ENCODE data around the gene CHRM5.

CHRM5 gene, protein sequence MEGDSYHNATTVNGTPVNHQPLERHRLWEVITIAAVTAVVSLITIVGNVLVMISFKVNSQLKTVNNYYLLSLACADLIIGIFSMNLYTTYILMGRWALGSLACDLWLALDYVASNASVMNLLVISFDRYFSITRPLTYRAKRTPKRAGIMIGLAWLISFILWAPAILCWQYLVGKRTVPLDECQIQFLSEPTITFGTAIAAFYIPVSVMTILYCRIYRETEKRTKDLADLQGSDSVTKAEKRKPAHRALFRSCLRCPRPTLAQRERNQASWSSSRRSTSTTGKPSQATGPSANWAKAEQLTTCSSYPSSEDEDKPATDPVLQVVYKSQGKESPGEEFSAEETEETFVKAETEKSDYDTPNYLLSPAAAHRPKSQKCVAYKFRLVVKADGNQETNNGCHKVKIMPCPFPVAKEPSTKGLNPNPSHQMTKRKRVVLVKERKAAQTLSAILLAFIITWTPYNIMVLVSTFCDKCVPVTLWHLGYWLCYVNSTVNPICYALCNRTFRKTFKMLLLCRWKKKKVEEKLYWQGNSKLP

DNA sequence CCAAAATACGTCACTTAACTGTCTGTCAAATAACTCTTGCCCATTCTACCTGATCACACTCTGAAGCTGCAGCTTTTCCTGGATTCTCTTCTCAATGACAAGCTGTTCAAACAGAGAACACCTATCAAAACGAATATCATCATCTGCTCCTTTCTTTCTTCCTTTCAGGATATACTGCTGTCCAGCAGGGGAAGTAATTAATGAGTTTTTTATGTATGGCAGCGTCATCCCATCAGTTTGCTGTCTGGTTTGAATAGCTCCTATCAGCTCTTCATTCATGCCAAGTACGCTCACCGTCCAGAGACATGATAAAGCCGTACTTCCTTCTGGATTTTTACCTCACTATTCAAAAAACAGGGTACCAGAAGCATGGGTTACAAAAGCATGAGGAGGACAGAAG lies at the start of gene CHRM5:
Gene CHRM5, plus strand, starts transcription at position 274 of the 400 bp plus-strand sequence. CDS start 94,221 bp downstream, outside the sequence.
- Histone ChIP-seq H3K4me3 (ENCODE audit: low read depth, low read length) (no peak within 1 kb of the TSS), H3K36me3 (replicated peaks) (no peaks in the 10 kb centered on the region), H3K27me3 (replicated peaks) (no peaks in the 10 kb centered on the region), H3K27ac (no peak within 1 kb of the TSS)
- no peak for DNase-seq
- in situ Hi-C loops (cut with HindIII; ENCODE audit: low pct_ligation_motif_present, low sequenced_read_pairs): no loop called here
- TF ChIP-seq, protein P1, sequence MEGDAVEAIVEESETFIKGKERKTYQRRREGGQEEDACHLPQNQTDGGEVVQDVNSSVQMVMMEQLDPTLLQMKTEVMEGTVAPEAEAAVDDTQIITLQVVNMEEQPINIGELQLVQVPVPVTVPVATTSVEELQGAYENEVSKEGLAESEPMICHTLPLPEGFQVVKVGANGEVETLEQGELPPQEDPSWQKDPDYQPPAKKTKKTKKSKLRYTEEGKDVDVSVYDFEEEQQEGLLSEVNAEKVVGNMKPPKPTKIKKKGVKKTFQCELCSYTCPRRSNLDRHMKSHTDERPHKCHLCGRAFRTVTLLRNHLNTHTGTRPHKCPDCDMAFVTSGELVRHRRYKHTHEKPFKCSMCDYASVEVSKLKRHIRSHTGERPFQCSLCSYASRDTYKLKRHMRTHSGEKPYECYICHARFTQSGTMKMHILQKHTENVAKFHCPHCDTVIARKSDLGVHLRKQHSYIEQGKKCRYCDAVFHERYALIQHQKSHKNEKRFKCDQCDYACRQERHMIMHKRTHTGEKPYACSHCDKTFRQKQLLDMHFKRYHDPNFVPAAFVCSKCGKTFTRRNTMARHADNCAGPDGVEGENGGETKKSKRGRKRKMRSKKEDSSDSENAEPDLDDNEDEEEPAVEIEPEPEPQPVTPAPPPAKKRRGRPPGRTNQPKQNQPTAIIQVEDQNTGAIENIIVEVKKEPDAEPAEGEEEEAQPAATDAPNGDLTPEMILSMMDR (IDR thresholded peaks at IDR 0.05; ENCODE audit: low read depth, low read length, missing control alignments): peak; percentile 4

DNA sequence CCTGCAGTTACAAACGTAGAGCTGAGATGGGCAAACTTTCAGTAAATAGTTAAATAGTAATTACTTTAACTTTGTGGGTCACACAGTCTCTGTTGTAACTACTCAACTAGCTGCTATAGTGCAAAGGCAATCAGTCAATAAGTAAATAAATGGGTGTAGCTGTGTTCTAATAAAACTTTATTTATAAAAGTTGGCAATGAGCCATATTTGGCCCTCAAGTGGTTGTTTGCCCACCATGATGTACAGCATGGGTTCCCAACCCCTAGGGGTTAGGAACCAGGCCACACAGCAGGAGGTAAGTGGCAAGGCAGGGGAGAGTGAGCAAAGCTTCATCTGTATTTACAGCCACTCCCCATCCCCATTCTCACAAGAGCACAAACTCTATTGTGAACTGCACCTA lies 44.9 kb upstream of the CHRM5 start:
- Histone ChIP-seq H3K27me3 (replicated peaks) (no peaks in the 10 kb centered on the region), H3K4me3 (ENCODE audit: low read depth, low read length) (no peak overlapping the region), H3K36me3 (replicated peaks) (no peaks in the 10 kb centered on the region), H3K27ac (no peak overlapping the region)
- DNase-seq: no peak
- in situ Hi-C loops (cut with HindIII; ENCODE audit: low pct_ligation_motif_present, low sequenced_read_pairs): no loop called here
- TF ChIP-seq, protein P1 (IDR thresholded peaks at IDR 0.05; ENCODE audit: low read depth, low read length, missing control alignments): no peak

DNA sequence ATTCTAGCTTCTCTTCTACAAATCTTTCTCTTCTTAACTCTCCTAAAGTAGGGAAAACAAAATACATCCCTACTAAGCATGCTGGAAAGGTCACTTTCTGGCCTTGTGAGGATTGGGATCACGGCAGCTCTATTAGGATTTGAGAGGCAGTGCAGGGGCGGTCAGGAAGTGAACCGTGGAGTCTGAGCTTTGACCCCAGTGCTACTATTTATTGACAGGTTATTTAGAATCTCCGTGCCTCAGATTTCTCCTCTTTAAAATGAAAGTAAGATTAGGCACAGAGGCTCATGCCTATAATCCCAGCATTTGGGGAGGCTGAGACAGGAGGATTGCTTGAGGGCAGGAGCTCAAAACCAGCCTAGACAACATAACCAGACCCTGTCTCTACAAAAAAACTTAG lies 42.0 kb upstream of the CHRM5 start:
- Histone ChIP-seq H3K4me3 (ENCODE audit: low read depth, low read length) (no peak overlapping the region), H3K36me3 (replicated peaks) (no peaks in the 10 kb centered on the region), H3K27ac (no peak overlapping the region), H3K27me3 (replicated peaks) (no peaks in the 10 kb centered on the region)
- no peak for DNase-seq
- TF ChIP-seq, protein P1 (IDR thresholded peaks at IDR 0.05; ENCODE audit: low read depth, low read length, missing control alignments): no peak
- in situ Hi-C loops (cut with HindIII; ENCODE audit: low pct_ligation_motif_present, low sequenced_read_pairs): no loop called here

DNA sequence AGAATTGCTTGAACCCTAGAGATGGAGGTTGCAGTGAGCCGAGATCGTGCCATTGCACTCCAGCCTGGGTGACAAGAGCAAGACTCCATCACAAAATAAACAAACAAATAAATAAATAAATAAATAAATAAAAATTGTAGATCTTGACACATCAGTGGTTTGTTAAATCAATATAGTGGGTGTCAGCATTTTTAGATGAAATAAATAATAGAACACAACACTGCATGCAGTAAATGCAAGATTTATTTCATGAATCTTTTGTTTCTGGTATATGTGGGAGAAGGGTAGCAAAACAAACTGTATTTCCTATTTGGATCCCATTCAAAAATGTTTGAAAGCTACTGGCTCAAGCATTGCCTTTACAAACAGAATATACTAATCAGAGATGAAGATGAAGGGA lies 35.6 kb upstream of the CHRM5 start:
- TF ChIP-seq, protein P1 (IDR thresholded peaks at IDR 0.05; ENCODE audit: low read depth, low read length, missing control alignments): no peak
- Histone ChIP-seq H3K27ac (no peak overlapping the region), H3K27me3 (replicated peaks) (no peaks in the 10 kb centered on the region), H3K36me3 (replicated peaks) (no peaks in the 10 kb centered on the region), H3K4me3 (ENCODE audit: low read depth, low read length) (no peak overlapping the region)
- no peak for DNase-seq
- in situ Hi-C loops (cut with HindIII; ENCODE audit: low pct_ligation_motif_present, low sequenced_read_pairs): no loop called here

DNA sequence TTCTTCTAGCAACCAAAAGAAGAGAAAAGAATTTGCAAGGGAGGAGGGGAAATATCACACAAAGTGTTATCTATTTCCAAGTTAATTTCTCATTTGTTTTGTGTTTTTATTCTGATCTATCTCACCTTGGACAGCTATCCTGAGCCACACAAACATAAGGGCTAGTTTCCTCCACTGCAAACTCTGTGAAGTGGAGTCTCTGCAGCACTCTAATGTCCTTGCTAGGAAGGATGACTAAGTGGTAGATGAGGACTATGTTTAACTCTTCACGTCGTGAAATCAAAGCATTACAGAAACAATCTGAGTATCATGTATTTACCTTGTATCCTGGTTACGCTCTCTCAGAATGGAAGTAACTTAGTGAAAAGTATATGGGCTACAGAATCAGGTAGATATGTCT lies 33.9 kb upstream of the CHRM5 start:
- no peak for DNase-seq
- Histone ChIP-seq H3K27ac (no peak overlapping the region), H3K27me3 (replicated peaks) (no peaks in the 10 kb centered on the region), H3K36me3 (replicated peaks) (no peaks in the 10 kb centered on the region), H3K4me3 (ENCODE audit: low read depth, low read length) (no peak overlapping the region)
- TF ChIP-seq, protein P1 (IDR thresholded peaks at IDR 0.05; ENCODE audit: low read depth, low read length, missing control alignments): no peak
- in situ Hi-C loops (cut with HindIII; ENCODE audit: low pct_ligation_motif_present, low sequenced_read_pairs): no loop called here

All from brain microvascular endothelial cell (primary cell).